GM21723 (cell line): Measurements from ENCODE around the gene PLAAT5.
"Not testable (repeated sequence)": the region's sequence is repeated elsewhere in the genome, so short reads cannot be mapped to it uniquely, and the experiment has no call there.

Source experiments
- ATAC-seq: cut with Tn5 transposase; IDR thresholded peaks from one replicate; pipeline ENCODE4 v1.9.1; 2021; ENCODE audit warnings: mild to moderate bottlenecking, moderate library complexity; ENCODE audit not compliant: unreplicated experiment

The PLAAT5 gene

GRCh38 chr11:63490551-63491239 lies at the start of gene PLAAT5:
TSS of gene PLAAT5 (minus strand) at chr11:63491167. CDS start at chr11:63491034, 133 bp downstream.
- ATAC-seq = no peak

- no peak for ATAC-seq
These were observed 46.5 kb upstream of the PLAAT5 start for GRCh38 chr11:63537293-63538101.

DNA sequence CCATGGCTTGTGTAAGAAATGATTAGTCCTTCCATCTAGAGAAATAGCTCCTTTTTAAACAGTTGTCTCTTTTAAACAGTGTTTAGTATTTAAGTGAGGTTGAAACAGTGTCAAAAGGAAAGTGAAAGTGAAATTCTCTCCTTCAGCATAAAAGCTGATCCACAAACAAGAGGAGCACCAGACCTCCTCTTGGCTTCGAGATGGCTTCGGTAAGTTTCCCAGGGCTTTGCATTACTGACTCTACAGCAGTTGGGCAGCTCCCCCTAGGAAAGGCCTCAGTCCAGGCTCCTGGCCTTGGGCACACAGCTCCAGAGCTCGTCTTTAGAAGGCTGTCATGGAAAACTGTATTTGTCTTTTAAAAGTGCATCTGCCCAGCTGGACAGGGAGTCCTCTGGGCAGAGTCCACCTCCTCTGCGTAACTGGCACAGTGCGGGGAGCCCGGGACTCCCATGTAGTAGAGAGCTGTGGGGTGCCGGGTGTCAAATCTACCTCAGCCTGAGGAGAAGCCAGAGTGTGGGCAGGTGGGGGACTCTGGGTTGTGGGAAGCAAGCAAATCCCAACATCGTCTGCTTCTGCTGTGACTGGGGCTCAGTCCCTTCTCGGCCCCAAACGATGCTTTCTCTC lies 45.8 kb upstream of the PLAAT5 start, which contains the start of gene PLAAT4:
Gene PLAAT4, plus strand, starts transcription at position 140 of the 624 bp plus-strand sequence. Its CDS starts 61 bp downstream, at position 201.
- ATAC-seq = peak; percentile 43

DNA sequence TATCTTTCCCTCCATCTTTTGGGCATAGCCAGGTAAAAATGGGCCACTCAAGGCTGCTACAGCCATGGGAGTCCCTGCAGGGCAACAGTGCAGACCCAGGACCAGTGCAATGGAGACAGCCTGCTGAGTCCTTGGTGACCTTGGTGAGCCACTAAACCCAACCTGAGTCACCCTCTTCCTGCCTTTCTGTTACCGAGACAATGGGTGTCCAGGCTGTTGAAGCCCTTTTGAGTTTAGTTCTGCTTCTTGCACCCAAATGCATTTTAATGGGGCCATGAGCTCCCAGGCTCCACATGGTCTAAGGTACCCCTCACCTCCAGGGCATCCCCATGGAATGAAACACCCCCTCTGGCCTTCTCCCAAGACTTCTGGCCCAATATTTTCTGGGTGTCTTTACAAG lies 44.8 kb upstream of the PLAAT5 start:
- no peak for ATAC-seq

GRCh38 chr11:63534895-63535461 lies 44.0 kb upstream of the PLAAT5 start:
- ATAC-seq = peak; percentile 43

- ATAC-seq = no peak
These were observed 43.1 kb upstream of the PLAAT5 start for GRCh38 chr11:63534076-63534475.

GRCh38 chr11:63532799-63533475 lies 42.0 kb upstream of the PLAAT5 start:
- no peak for ATAC-seq

DNA sequence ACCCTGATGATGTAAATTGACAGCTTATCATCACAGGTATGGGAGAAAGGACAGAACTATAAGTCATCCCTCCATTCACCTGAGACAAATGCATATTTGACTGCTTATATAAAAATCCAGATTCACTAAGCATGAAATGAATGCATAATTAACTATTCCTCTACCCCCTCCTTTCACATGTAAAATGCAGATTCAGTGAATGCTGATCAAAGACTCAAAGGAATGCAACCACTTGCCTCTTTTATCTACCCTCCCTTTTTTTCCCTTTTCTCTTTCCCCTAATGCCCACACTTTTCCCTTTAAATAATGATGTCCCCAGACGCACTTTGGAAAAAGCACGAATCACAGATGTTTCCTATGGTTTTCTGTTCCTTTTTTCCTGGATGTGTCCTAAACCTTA lies 41.1 kb upstream of the PLAAT5 start:
- no peak for ATAC-seq

- ATAC-seq = peak; percentile 66
These were observed 40.3 kb upstream of the PLAAT5 start for GRCh38 chr11:63531074-63531792.

DNA sequence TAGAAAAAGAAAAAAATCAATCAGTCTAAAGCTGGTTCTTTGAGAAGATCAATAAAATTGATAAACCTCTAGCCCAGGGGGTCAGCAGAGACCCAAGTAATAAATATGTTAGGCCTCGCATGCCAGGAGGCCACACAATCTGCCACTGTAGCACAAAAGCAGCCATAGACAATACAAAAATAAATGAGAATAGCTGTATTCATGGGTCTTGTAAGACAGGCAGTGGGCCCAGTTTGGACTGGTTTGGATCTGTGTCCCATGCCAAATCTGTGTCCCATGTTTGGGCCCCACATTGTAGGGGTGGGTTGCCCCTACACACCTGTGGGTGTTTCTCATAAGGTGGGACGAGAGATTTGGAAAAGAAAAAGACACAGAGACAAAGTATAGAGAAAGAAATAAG lies 39.1 kb upstream of the PLAAT5 start:
- ATAC-seq = no peak

DNA sequence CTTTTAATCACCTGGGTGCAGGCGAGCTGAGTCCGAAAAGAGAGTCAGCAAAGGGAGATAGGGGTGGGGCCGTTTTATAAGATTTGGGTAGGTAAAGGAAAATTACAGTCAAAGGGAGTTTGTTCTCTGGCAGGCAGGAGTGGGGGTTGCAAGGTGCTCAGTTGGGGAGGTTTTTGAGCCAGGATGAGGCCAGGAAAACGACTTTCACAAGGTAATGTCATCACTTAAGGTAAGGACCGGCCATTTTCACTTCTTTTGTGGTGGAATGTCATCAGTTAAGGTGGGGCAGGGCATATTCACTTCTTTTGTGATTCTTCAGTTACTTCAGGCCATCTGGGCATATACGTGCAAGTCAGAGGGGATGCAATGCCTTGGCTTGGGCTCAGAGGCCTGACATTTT lies 38.4 kb upstream of the PLAAT5 start:
- not testable (repeated sequence) for ATAC-seq

DNA sequence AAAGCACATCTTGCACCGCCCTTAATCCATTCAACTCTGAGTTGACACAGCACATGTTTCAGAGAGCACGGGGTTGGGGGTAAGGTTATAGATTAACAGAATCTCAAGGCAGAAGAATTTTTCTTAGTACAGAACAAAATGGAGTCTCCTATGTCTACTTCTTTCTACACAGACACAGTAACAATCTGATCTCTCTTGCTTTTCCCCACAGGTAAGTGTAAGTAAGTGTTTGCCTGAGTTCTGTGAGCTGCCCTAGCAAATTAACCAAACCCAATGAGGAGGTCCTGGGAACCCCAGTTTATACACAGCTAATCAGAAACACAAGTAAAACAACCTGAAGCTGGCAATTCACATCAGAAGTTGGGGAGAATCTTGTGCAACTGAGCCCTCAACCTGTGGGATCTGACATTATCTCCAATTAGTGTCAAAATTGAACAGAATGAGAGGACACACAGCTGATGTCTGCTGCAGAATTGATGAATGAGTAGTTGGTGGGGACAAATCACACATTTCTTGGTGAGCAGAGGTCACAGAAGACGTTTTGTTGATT lies 37.8 kb upstream of the PLAAT5 start:
- ATAC-seq = not testable (repeated sequence)

- ATAC-seq = not testable (repeated sequence)
These were observed 37.2 kb upstream of the PLAAT5 start for GRCh38 chr11:63528156-63528555.

- ATAC-seq = no peak
These were observed 36.7 kb upstream of the PLAAT5 start for GRCh38 chr11:63527667-63528066.

- ATAC-seq = no peak
These were observed 32.2 kb upstream of the PLAAT5 start for GRCh38 chr11:63523151-63523550.

DNA sequence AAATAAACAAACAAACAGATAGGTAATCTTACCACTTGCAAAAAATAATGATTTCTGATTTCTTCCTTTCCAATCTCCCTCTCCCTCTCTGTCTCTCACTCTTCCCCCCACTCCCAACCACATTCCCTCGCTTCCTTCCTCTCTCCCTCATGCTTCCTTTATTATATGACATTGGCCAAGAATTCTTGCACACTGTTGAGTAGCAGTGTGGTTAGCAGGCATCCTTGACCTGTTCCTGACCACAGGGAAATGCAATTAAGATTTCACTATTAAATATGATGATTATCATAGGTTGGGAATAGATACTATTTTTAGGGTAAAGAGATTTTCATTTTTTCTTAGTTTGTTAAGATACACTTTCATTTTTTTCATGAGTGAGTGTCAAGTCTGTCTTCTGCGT lies 30.9 kb upstream of the PLAAT5 start:
- no peak for ATAC-seq

DNA sequence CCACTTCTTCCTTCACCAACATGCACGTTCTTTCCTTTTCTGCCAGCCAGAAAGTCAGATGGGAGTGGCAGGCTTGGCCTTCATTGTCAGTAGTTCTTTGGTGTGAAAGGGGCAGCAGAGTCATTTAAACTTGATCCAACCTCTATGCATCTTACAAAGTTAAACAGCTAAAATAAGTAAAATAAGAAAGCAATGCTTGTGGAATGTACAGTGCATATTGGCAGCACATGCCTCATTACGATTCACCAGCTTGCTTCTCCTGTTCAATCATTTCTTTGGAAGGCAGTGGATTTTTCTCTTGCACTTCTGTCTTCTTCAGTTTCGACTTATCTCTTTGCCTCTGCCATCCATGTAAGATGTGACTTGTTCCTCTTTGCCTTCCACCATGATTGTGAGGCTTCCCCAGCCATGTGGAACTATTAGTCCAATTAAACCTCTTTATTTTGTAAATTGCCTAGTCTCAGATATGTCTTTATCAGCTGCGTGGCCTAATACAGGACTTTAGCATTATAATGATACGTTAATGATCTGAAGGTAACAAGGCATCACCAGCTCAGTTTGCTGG lies 29.7 kb upstream of the PLAAT5 start:
- no peak for ATAC-seq

- no peak for ATAC-seq
These were observed 27.6 kb upstream of the PLAAT5 start for GRCh38 chr11:63518548-63518947.

DNA sequence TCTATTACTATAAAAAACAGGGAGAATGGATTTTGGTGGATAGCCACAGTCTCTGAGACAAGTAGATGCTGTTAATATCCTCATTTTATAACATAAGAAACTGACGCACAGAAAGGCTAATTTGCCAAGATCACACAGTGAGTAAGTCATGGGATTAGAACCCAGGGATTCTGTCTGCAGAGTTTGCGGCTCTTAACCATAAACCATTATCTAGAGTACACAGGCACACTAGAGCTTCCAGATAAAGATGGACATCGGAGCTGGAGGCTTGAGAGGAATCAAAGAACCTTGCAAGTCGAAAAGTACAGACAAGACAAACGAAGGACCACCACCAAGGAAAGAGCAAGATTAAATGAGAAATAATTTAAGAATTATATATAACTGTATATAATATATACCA lies 26.2 kb upstream of the PLAAT5 start:
- no peak for ATAC-seq

DNA sequence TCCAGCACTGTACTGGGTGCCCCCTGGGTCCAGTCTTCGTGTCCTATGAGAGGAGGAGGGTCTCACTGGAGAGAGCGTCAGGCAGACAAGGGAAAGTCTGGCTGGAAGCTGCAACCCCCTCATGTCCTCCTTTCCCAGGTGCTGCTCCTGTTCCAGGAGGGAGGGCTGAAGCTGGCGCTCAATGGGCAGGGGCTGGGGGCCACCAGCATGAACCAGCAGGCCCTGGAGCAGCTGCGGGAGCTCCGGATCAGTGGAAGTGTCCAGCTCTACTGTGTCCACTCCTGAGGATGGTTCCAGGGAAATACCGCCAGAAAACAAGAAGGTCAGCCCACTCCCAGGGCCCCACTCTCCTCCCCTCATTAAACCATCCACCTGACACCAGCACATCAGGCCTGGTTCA lies 25.1 kb upstream of the PLAAT5 start:
- ATAC-seq = no peak
